SJCRH30 (cell line): ENCODE results near the gene ALDH4A1. TPM values are rescaled to one million over a fixed set of nuclear protein-coding genes. Genes with fewer than 3 reads are reported as not detected.
A peak's percentile ranks its signal among the peaks of the same experiment; 100 is the strongest.

ENCODE experiments used
- DNase-seq, 2 experiments: peaks; one replicate each; pipeline ENCODE4 v3.0.0-alpha.2; 2015 to 2020
- H3K27ac ChIP-seq: fragments of 250-450 bp; sonication (Bioruptor Pico); 2 replicates; pipeline ENCODE4 v1.5.1; 2020; ENCODE audit warnings: mild to moderate bottlenecking, moderate library complexity
- H3K27me3 ChIP-seq: fragments of 250-450 bp; sonication (Bioruptor Pico); 2 replicates; pipeline ENCODE4 v1.5.1; 2020; ENCODE audit warnings: mild to moderate bottlenecking, moderate library complexity
- H3K36me3 ChIP-seq: fragments of 250-450 bp; sonication (Bioruptor Pico); 2 replicates; pipeline ENCODE4 v1.5.1; 2020; ENCODE audit warnings: mild to moderate bottlenecking, moderate library complexity
- H3K4me1 ChIP-seq: fragments of 250-450 bp; sonication (Bioruptor Pico); 2 replicates; pipeline ENCODE4 v1.5.1; 2020; ENCODE audit warnings: mild to moderate bottlenecking, moderate library complexity
- H3K4me3 ChIP-seq: fragments of 250-450 bp; sonication (Bioruptor Pico); 2 replicates; pipeline ENCODE4 v1.5.1; 2020; ENCODE audit warnings: mild to moderate bottlenecking, moderate library complexity
- H3K9me3 ChIP-seq: fragments of 250-450 bp; sonication (Bioruptor Pico); replicated peaks from 2 replicates; pipeline ENCODE4 v1.5.1; 2020; ENCODE audit warnings: mild to moderate bottlenecking, moderate library complexity
- total RNA-seq: library from RNA; depleted of rRNA; stranded (reverse); fragments of >200 nt; shearing (Covaris generic); gene quantifications from 2 replicates; pipeline ENCODE4 v1.2.3, GENCODE V29; 2014

The ALDH4A1 gene
- total RNA-seq, 1 experiment from 2014 or later, result 7.2 TPM

- no peak for DNase-seq
- H3K4me1 ChIP-seq, result peaks cover 24% of the 10 kb centered on the region
- H3K9me3 ChIP-seq, result no peaks in the 10 kb centered on the region
- H3K4me3 ChIP-seq, result no peak overlapping the region
- no peak overlapping the region for H3K27ac ChIP-seq
- H3K27me3 ChIP-seq, result peaks cover 3% of the 10 kb centered on the region; the same call in 1 of the 2 replicates
- H3K36me3 ChIP-seq, result no peaks in the 10 kb centered on the region
These were observed 29.4 kb upstream of the ALDH4A1 start for GRCh38 chr1:18931730-18932129.

DNA sequence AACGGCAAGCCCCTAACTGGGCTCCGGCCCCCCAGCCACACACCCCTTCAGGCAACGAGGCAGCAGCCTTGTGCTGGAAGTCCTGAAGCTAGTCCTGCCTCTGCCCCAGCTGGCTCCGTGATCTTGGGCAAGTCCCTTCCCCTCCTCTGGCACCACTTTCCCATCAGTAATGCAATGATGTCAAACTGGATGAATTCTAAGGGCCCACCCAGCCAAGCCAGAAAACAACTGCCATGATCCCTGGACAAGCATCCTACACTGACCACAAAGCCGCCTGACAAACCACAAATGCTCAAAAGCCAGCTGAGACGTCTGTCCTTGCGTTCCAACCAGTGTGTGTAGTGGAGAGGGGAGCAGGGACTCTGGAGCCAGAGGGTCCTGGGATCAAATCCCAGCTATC is 27.3 kb upstream of the ALDH4A1 start:
- Histone ChIP-seq H3K27ac (no peak overlapping the region), H3K4me1 (peaks cover 34% of the 10 kb centered on the region)
- peak; percentile 81 to 84 for DNase-seq

GRCh38 chr1:18928985-18929384 is 26.6 kb upstream of the ALDH4A1 start:
- Histone ChIP-seq H3K27me3 (peaks cover 3% of the 10 kb centered on the region; the same call in 1 of the 2 replicates), H3K4me1 (peaks cover 41% of the 10 kb centered on the region), H3K4me3 (no peak overlapping the region), H3K36me3 (no peaks in the 10 kb centered on the region), H3K9me3 (no peaks in the 10 kb centered on the region), H3K27ac (no peak overlapping the region)
- no peak for DNase-seq

More for the DNA sequence above, 27.3 kb upstream of the ALDH4A1 start:
- Histone ChIP-seq H3K4me3 (no peak overlapping the region), H3K27me3 (peaks cover 3% of the 10 kb centered on the region; the same call in 1 of the 2 replicates), H3K9me3 (no peaks in the 10 kb centered on the region), H3K36me3 (no peaks in the 10 kb centered on the region)

DNA sequence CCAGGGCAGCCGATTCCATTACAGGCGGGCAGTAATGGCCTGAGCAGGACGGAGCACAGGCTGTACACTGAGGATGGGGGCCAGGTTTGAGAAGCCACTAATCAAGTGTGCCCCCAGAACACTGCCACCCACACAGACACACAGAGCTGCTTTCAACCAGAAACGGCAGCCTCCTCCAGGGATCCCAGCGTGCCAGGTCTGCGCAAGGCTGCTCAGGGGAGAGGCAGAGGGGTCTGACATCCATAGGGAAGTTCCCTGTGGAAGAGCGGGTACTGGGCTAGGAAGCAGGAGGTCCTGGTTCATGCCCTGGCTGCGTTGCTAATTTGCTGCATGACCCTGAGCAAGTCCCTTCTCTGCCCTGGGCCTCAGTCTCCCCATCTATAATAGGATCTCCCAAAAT is 26.1 kb upstream of the ALDH4A1 start:
- Histone ChIP-seq H3K4me3 (no peak overlapping the region), H3K36me3 (no peaks in the 10 kb centered on the region), H3K9me3 (no peaks in the 10 kb centered on the region), H3K27me3 (peaks cover 3% of the 10 kb centered on the region; the same call in 1 of the 2 replicates), H3K27ac (no peak overlapping the region), H3K4me1 (peaks cover 47% of the 10 kb centered on the region)
- no peak for DNase-seq

DNA sequence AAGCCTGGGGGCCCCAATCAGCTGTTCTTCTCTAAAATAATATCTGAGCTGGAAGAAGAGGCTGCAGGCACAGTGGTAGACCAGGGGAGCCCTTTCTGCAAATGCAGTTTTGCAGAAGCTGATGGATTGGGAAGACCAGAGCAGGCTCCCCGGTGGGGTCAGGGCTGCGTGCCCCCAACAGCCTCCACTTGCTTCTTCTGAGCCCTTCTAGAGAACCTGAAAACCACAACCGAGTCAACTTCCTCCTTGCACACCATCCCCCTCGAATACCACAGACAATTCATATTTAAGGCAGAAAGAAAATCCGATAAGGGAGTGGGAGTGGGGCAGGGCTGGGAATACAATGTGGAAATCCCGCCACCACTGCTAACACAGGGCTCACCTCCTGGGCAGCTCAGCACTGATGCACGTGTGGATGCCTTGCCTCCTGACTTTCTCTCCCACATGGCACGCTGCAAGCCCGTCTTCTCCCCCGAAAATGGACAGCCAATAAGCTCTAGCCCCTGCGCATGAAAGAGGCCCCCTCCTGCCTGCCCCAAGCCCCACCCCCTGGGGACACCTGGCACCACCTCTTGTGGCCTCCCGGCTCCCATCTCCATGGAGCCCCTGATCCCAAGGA is 25.4 kb upstream of the ALDH4A1 start:
- Histone ChIP-seq H3K9me3 (no peaks in the 10 kb centered on the region), H3K4me3 (no peak overlapping the region), H3K27me3 (peaks cover 3% of the 10 kb centered on the region; the same call in 1 of the 2 replicates), H3K4me1 (peaks cover 54% of the 10 kb centered on the region), H3K27ac (no peak overlapping the region), H3K36me3 (no peaks in the 10 kb centered on the region)
- no peak for DNase-seq

DNA sequence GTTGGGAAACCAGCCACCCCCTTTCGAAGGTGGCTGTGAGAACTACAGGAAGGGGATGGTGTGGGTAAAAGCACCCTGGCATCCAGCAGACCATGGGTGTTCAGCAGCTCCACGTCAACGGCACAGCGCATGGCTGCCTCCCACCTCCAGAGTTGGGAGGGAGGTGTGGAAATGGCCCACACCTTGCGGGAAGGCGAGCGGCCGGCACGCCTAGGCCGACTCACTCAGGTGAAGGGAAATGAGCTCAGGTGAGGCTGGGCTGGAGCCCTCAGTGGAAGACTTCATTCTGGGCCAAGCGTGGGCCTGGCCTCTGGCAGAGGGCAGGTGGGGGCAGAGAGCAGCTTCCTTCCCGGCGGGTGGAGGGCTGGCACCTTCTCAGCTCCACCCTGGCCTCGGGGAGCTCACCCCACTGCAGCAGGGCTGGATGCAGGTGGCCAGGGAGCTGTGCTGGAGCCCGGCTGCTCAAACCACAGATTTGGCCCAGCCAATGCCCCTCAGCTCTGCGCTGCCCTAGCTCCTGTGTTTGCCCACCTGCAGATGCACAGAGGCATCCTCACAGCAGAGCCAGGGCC is 24.8 kb upstream of the ALDH4A1 start:
- Histone ChIP-seq H3K4me1 (peaks cover 58% of the 10 kb centered on the region), H3K27me3 (peaks cover 3% of the 10 kb centered on the region; the same call in 1 of the 2 replicates), H3K4me3 (no peak overlapping the region), H3K27ac (peak overlapping the region; percentile 20; the same call in 1 of the 2 replicates), H3K9me3 (no peaks in the 10 kb centered on the region), H3K36me3 (no peaks in the 10 kb centered on the region)
- no peak for DNase-seq

DNA sequence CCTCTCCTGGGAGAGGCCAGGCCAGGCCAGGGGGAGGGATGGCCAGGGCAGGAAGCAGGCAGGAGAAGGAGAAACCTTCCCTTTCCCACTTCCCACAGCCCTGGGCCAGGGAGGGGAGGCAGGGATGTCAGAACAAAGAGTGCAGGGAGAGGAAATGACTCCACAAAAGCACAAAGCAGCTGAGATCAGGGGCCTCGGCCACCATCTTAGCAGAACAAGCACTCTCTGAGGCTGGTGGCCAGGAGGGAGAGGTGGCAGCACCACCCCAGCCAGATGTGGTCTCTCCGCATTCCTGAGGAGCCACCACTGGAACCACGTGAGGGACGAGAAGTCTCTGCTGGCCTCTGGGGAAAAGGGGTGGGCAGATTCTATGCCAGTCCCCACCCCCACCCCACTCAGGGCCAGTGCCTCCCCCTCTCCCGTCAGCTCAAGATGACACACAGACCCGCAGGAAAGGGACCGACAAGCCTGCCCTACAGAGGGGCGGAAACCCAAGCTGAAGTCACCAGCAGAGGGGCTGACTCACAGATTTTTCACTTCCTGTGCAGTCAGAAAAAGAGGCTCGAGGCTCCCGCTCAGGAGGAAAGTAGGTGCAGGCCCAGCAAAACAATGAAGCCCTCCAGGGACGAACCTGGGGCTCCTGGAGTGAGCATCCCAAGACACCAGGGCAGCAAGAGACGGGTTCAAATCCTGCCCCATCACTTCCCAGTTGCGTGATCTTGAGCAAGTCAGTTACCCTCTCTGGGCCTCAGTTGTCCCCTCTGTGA is 24.1 kb upstream of the ALDH4A1 start:
- H3K27me3 ChIP-seq, result peaks cover 3% of the 10 kb centered on the region; the same call in 1 of the 2 replicates
- no peak overlapping the region for H3K4me3 ChIP-seq
- H3K27ac ChIP-seq, result peak overlapping the region; percentile 23; the same call in 1 of the 2 replicates
- H3K36me3 ChIP-seq, result no peaks in the 10 kb centered on the region
- peak; percentile 75 for DNase-seq
- no peaks in the 10 kb centered on the region for H3K9me3 ChIP-seq
- H3K4me1 ChIP-seq, result peaks cover 64% of the 10 kb centered on the region

DNA sequence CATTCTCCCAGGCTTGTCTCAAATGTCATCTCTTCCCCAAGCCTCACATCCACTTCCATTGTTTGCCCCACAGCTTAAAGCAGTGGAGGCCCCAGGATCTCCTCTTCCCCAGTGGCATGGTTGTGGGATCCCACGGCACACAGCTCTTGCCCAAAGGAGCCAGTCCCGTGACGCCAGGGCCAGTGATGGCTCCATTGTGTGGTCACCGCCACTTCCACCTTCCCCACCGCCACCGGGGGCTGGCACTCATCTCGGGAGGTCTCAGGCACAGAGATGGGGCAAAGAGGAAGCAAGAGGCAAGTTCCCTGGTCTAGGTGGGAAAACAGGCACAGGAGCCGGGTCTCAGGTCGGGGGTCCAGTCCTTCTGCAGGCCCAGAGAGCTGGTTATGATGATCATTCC is 22.9 kb upstream of the ALDH4A1 start:
- Histone ChIP-seq H3K4me1 (peaks cover 64% of the 10 kb centered on the region), H3K27ac (no peak overlapping the region), H3K27me3 (peaks cover under 1% of the 10 kb centered on the region; the same call in 1 of the 2 replicates), H3K36me3 (no peaks in the 10 kb centered on the region), H3K4me3 (no peak overlapping the region), H3K9me3 (no peaks in the 10 kb centered on the region)
- no peak for DNase-seq

DNA sequence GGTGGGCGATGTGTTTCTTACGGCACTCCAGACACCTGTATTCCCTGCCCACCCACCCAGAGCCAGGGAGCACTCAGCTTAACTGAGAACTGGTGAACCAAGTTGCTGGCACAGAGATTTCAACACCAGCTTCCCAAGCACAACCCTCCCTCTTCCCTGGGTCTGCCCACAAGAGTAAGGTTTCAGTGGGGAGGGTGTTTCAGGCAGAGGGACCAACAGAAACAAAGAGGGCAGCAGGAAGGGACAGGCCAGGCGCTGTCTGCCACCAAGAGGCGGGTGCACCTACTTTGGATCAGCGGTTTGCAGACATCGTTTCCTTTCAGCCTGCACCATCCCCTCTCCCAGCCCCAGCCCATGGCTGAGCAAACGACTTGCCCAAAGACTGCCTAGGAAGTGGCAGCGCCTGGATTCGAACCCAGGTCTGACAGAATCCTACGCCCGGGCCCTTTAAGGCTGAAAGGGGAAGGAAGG is 21.9 kb upstream of the ALDH4A1 start:
- Histone ChIP-seq H3K27ac (0 out of 2 replicates have a peak overlapping the region, but pooled peaks have one; percentile 1), H3K4me1 (peaks cover 55% of the 10 kb centered on the region), H3K36me3 (no peaks in the 10 kb centered on the region), H3K9me3 (no peaks in the 10 kb centered on the region), H3K27me3 (no peaks in the 10 kb centered on the region), H3K4me3 (no peak overlapping the region)
- peak; percentile 43 to 66 for DNase-seq

GRCh38 chr1:18923756-18924211 is 21.4 kb upstream of the ALDH4A1 start:
- Histone ChIP-seq H3K4me1 (peaks cover 52% of the 10 kb centered on the region), H3K4me3 (no peak overlapping the region), H3K9me3 (no peaks in the 10 kb centered on the region), H3K27ac (0 out of 2 replicates have a peak overlapping the region, but pooled peaks have one; percentile 1), H3K27me3 (no peaks in the 10 kb centered on the region), H3K36me3 (no peaks in the 10 kb centered on the region)
- DNase-seq, result peak; percentile 77 to 80

DNA sequence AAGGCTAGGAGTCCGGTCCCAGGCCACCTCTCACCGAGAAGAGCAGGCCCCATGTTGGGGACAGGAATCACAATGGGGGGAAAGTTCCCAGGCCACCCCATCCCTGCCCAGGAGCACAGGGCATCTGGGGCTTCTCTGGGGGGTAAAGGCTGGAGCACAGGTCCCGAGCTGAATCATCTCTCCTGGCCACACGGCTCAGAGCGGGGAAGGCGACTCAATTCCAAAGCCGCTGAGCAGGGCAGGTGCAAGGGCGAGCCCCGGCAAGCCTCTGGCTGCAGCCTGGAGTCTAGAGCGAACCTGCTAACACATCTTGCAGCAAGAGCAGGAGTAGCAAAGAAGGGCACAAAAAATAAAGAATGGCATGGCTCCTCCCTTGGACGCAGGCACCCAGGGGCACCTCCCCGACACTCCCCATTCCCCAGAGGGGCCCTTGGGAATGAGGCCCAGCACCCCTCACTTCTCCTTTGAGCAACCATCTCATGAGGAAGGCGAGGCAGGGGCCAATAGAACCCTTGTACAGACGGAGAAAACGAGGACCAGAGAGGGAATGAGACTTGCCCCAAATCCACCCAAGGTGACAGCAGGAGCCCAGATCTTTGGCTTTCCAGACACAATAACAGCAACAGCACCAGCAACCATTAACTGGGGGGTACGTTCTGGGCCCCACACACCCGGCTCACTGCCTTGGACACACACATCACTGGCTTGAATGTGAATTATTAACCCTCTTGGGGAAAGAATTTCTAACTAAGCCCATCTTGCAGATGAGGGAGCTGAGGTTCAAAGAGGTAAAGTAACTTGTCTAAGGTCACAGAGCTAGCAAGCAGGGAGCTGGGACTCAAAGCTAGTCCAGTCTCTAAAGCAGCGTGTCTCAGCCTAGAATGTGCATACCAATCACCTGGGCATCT is 20.7 kb upstream of the ALDH4A1 start:
- DNase-seq, result peak; percentile 49 to 61
- Histone ChIP-seq H3K27me3 (no peaks in the 10 kb centered on the region), H3K4me1 (peaks cover 52% of the 10 kb centered on the region), H3K4me3 (no peak overlapping the region), H3K9me3 (no peaks in the 10 kb centered on the region), H3K27ac (peak overlapping the region; percentile 28), H3K36me3 (no peaks in the 10 kb centered on the region)

- peak; percentile 86 to 90 for DNase-seq
- H3K4me1 ChIP-seq, result peaks cover 45% of the 10 kb centered on the region
- H3K9me3 ChIP-seq, result no peaks in the 10 kb centered on the region
- no peaks in the 10 kb centered on the region for H3K36me3 ChIP-seq
- peak overlapping the region; percentile 28 for H3K27ac ChIP-seq
- no peak overlapping the region for H3K4me3 ChIP-seq
- H3K27me3 ChIP-seq, result no peaks in the 10 kb centered on the region
These were observed 20.0 kb upstream of the ALDH4A1 start for GRCh38 chr1:18922319-18922726.

DNA sequence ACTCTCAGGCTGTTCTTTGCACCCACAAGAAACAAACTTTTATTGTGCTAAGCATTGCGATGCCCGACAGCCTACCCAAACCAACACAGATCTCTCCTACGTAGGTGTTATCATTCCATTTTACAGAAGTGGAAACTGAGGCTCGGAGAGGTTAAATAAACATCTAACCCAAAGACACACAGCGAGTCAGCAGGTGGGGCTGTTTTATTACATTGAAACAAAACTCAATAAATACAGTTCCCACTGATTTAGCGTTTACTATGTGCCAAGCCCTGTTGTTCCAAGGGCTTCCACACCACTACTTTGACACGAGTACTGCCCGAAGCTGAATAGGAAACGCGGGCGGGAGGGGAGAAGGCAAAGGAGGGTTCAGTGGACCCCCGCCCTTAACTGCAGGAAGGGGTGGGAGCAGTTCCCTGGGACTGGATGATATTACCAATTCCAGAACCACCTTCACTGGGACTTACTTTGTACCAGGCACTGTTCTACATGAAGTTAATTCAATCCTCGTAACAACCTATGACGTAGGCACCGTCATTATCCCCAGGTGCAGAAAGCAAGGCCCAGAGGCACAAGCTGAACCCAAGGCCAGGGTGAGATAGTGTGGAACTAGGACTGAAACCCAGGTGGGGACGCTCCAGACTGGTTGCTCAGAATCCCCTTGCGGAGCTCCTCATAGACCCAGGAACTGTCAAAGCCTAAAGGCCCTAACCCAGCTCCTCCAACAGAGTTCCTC is 19.3 kb upstream of the ALDH4A1 start:
- Histone ChIP-seq H3K27me3 (no peaks in the 10 kb centered on the region), H3K27ac (no peak overlapping the region)
- DNase-seq, result no peak

More for the DNA sequence above, 19.3 kb upstream of the ALDH4A1 start:
- Histone ChIP-seq H3K4me1 (peaks cover 39% of the 10 kb centered on the region), H3K36me3 (no peaks in the 10 kb centered on the region), H3K4me3 (no peak overlapping the region), H3K9me3 (no peaks in the 10 kb centered on the region)
